Measurements from ENCODE around the gene RTN4RL1. TPM values are rescaled to one million over a fixed set of nuclear protein-coding genes. Genes with fewer than 3 reads are reported as not detected.

The RTN4RL1 gene
- total RNA-seq, 1 donor from 2014 or later = 25.0 TPM

DNA sequence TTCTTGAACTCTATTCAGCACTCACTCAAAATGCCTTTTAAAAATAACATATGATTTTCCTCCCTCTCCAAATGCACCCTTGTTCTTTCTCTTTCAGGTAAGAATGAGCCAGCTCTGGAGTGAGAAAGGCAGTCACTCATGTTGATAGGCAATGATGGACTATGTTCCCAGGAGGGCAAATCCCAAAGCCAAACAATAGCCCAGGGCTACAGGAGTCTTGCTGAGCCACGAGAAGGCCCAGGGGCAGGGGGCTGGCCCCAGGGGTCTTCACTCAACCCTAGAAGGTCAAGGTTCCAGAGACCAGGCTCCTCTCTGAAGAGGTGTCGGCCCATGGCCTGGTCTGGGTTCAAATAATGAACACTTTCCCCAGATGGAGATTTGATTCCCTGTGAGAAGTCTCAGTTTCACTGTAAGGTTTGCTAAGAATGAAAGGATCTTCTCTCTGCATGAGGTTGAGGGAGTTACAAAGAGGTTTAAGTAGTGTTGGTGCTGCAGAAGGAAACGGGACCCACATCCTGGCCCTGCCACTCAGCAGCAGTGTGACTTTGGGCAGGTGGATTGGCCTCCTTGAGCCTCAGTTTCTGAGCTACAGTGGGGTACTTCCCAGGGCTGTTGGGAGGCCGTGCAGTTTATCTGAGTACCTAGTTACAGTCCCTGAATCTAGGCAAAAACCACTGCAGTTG is 49.0 kb downstream of the RTN4RL1 start:
- no peak for DNase-seq

DNA sequence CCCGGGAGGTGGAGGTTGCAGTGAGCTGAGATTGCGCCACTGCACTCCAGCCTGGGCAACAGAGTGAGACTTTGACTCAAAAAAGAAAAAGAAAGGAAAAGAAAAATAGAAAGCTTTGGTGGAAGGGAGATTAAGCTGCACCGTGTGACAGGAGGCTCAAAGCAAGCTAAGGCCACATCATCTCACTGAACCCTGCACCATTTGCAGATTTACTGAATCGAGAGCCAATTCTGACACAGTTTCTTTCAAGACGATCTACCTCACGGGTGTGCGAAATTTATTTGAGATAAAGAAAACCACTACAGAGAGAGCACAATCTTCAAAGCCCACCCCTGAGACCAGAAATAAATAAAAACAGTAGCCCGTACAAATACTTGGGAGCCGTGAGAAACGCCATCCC is 49.6 kb downstream of the RTN4RL1 start:
- no peak for DNase-seq

DNA sequence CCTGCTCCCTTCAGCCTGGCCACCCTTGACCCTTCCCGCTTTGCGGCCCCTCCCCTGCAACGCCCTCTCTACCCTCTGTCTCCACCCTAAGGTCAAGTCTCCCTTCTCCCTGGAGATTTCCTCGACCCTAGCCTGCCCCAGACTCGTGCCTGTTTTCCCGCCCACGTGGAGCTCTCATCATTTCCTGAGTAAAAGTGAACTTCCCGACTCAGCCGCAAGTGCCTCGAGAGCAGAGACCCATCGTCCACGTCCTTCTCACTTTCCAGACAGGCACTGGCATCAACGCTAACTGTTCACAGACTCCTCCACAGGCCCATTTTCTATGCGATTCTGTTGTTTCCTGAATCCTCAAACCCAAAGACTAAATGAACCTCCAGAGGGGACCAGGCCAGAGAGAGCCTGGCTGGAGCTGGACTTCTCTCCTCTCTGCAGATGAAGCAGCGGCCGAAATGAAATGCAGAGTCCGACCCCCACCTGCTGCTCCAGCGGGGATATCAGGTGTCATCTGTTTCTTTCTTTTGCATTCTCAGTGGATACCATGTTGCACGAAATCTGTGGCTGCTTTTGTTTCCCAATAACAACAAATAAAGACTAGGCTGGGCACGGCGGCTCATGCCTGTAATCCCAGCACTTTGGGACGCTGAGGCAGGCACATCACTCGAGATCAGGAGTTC is 52.5 kb downstream of the RTN4RL1 start:
- no peak for DNase-seq

DNA sequence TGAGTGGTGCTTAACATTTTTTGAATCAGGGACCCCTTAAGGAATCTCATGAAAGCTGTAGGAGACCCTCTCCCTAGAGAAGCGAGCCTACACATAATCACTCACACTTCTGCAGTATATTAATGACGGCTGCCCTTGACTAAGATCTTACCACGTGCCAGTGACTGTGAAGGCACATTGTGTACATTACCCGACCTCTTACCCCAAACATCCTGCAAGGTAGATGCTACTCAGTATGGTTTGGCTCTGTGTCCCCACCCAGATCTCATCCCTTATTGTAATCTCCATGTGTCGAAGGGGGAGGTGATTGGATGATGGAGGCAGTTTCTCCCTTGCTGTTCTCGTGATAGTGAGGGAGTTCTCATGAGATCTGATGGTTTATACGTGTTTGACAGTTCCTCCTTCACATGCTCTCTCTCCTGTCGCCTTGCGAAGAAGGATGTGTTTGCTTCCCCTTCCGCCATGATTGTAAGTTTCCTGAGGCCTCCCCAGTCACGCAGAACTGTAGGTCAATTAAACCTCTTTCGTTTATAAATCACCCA is 54.2 kb downstream of the RTN4RL1 start:
- DNase-seq = no peak

DNA sequence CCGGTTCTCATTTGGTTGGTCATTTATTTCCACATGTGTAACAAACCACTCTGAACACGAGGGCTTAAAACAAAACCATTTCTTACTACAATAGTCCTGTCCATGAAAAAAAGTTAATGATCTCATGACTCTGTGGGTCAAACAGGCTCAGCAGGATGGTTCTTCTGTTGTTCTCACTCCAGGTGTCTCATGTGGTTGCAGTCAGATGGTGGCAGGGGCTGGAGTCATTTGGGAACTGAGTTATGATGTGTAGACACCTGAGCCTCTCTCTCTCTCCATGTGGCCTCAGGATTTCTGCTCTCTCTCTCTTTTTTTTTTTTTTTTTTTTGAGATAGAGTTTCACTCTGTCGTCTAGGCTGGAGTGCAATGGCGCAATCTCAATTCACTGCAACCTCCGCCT is 55.4 kb downstream of the RTN4RL1 start:
- DNase-seq = no peak

DNA sequence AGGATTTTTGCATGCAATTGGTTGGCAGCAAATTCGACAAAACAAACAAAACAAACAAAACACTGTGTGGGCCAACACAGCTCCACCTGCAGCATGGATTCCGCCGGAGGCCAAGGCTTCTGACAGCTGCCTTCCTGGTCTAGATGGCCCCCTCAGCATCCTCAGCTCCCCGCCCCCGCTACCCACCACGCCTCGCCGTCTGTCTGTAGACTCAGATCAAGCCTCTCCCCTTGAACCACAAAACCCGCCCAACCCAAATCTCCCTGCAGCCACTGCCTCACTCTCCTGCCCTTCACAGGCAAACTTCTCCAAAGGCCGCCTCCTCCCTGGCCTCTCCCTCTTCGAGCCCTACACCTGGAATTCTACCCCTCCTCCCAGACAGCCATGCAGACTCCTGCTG is 57.9 kb downstream of the RTN4RL1 start:
- no peak for DNase-seq

DNA sequence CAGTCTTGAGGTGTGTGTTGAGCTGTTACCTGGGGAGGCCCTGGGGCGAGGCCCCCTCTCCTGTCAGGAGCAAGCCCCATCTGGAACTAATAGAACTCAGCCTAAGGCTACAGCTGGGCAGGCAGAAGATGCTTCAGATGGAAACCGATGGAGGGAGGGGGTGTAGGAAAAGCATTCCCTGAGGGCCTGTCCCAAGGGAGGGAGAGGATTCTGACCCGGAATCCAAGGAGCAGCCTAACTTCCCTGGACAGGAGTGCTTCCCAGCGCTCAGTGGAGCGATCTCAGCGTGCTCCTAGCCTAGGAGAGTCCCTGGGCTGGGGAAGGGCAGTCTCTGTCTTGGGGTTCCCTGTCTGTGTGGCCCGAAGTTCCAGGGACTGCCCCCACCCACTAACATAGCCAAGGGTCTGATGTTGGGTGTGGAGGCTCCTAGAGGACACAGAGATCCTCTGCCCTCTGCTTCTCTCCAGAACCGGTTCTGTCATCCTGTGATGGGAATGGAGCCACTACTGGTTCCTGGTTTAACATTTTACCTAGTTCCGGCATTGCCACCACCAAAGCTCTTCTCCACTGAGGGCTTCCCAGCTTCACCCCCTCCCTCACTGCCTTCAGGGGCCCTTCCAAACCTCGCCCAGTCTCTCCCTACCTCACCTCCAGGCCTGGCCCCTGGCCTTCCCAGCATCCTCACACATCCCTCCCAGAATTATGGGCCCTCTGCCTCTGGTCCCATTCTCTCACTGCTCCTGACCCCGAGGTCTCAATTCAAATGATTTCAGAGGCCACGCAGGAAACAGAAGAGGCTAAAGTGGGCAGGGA is 58.7 kb downstream of the RTN4RL1 start:
- no peak for DNase-seq

DNA sequence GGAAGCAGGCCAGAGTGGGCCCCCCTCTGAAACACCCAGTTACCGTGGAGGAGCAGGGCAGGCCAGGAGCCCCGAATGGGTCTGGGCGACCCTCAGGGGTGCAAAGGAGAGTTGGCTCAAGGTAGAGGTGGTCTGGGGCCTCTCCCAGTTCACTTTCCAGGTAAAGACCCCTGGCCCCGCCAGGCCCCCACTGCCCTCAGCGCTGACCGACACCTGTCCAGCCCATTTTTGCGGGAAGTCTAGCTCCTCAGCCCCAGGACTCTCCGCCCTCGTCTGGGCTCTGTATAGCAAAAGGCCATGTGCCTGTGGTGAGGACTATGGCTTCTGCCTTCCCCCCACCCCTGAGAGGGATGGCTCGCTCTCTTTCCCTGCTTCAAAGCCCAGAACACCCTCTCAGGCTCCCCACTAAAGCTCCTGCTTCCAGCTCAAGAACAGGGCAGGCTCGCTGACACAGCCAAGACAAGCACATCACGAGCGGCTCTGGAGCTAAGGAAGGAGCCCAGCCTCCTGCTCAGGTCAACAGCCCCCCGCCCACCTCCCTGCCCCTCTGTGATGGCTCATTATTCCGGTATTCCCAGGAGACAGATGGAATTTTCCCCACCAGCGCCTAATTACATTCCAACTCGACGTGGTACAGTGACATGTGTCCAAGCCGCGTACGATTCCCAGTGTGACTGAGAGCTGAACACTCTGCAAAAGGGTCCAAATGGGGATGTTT is 59.4 kb downstream of the RTN4RL1 start:
- DNase-seq = no peak

DNA sequence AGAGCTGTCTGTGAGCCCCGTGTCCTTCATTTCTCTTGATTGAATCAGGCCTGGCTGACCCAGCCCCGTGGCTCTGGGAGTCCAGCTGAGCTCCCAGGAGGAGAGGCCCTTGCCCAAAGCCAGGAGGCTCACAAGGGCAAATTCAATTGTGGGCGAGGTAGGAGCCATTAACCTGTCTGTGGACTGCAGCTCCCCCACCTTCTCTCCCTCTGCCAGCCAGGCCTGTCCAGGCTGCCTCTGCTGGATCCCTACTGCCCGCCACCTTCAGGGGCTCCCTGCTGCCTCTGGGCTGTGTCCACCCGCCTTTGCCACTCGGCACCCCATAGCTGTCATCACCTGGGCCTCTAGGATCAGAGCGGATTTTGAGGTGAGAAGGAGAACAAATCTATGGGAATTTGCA is 61.9 kb downstream of the RTN4RL1 start:
- no peak for DNase-seq

DNA sequence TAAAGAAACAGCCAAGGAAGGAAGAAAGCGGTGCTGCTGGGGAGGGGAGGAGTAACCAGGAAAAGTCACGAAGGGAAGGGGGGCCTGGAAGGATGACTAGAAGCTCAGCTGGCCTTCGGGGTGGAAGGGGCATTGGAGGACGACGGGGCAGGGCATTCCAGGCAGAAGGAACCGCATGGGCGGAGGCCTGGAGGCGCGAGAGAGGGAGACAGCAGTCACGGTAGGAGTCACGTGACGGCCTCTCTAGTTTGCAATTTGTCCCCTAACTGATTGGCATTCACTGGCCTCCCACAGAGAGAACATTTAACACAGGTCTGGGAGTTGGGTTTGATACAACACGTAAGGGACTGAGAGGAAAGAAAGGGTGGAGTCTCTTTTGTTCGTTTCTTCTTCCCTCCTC is 63.9 kb downstream of the RTN4RL1 start:
- no peak for DNase-seq

DNA sequence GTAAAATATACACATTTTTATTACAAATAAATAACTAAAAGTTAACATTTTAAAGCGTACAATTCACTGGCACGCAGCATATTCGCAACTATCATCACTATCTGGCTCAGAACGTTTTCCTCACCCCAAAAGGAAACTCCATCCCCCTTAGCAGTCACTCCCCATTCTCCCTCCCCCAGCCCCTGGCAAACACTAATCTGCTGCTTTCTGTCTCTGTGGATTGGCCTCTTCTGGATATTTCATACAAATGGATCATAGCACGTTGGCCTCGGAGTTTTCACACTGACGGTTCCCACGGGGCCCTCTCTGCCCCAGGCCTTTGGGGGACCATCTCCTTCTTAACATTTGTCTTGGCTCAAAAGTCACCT is 64.6 kb downstream of the RTN4RL1 start:
- no peak for DNase-seq

DNA sequence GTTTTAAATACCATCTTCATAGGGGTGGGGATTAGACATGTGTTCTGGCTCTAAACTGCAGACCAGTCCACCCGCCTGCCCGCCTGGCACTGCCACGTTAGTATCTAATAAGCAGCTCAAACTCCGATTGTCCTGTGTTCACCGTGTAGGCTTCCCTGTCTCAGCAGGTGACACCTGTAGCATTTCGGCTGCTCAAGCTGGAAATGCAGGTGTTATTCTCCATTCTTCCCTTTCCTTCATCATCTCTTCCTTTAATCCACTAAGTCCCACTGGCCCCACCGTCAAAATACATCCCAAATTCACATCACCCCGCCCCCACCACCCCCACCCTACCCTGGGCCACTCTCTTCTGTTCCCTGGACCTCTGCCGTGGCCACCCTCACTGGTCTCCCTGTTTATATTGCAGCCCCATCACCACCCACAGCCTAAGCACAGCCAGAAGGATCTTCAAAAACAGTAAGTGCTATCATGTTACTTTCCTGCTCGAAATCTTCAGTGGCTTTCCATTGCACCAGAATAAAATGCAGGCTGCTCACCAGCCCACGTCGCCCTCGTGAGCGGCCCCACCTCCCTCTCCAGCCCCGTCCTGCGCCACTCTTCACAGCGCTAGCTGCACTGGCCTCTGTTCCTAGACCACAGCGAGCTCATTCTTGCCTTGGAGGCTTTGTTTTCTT is 65.1 kb downstream of the RTN4RL1 start:
- DNase-seq = peak; percentile 45

DNA sequence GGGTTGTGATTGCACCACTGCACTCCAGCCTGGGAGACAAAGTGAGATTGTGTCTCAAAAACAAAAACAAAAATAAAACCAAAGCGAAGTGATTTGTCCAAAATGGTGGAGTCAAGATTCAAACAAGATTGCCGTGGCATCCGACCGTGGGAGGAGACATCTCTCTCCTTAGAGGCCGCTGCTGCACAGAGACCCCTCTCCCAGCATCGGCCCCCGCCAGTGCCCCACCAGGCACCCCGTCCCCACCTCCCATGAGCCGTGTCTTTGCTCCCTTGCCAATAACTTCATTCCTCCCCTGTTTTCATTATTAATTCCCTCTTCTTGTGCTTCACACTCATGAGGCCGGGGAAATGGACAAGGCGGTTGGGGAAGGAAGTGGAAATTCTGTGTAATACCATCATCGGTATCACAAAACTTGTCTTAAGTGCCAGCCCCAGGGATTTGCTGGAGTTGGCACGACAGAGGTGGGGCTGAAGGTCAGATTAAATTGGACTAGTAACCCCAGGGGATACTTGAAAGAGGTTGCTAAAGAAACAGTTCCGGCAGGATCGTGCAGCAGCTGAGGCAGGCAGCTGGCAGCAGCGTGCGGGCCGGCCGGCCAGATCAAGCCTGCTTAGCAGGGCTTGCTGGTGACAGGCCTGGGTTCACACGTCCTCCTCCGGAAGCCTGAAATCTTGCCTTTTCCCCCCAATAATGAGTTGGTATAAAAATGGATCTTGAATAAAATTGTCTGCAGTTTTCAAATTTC is 66.8 kb downstream of the RTN4RL1 start:
- no peak for DNase-seq

DNA sequence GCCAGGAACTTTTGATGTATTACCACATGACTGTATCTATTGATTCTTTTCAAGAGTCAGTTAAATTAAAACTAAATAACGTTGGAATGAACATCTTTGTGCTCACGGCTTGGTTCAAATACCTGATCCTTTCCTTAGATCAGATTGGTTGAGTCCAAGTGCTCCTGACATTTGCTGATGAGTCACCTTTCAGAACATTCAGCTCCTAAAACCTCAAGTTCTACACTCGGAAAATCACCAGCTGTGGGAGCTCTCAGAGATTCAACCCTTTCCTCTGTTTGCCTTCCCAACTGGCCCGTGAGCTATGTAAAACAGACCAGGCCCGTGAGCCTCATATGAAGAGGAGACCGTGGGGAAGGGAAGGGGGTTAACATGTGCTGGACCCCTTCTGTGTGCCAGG is 68.1 kb downstream of the RTN4RL1 start:
- no peak for DNase-seq

DNA sequence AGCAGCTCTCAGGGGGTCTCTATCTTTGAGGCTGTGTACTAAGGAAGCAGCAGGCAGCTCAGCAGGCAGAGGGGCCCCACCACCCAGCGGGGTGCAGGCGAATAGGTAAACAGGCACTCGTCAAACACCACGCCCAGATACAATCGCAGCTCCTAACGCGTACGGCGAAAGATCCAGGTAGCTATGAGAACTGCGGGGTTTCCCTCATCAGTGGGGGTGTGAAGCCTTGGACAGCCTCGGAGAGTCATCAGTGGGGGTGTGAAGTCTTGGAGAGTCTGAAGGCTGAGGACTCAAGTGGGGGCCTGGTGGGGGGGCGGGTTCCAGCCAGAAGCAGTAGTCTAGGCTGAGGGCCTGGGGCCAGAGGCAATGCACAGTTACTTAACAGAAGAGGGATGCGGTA is 69.0 kb downstream of the RTN4RL1 start:
- DNase-seq = no peak

DNA sequence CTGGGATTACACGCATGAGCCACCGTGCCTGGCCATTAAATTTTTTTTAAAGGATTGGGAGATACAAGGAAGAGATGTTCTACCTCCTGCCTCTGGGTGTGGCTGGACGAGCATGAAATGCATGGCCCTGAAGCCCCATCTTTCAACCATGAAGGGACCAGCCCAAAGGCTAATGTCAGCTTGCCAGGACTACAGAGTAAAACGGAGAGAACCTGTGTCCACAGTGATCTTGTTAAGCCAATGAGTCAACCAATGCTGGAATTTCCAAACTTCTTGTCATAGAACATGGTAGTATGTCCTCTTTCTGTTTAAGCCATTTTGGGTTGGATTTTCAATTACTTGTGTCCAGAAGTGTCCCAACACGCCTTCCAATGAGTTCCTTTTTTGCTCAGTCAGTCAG is 71.3 kb downstream of the RTN4RL1 start:
- DNase-seq = no peak

DNA sequence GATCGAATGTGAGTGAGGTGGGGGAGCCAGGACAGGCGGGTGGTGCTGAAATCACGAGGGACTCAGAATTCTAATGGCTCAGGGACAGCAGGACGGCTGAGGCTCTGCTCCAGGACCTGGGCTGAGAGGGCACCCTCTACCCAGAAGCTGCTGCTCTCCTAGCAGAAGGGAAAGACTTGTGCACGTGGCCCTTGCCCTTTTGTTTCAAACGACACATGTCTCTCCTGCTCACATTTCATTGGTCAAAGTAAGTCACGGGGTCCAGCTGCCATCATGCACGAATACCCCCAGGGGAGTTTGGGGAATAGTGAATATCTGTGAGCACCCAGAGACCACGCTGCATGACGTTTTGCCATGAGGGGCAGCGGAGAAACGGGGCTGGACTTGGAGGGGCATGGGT is 73.2 kb downstream of the RTN4RL1 start:
- no peak for DNase-seq

DNA sequence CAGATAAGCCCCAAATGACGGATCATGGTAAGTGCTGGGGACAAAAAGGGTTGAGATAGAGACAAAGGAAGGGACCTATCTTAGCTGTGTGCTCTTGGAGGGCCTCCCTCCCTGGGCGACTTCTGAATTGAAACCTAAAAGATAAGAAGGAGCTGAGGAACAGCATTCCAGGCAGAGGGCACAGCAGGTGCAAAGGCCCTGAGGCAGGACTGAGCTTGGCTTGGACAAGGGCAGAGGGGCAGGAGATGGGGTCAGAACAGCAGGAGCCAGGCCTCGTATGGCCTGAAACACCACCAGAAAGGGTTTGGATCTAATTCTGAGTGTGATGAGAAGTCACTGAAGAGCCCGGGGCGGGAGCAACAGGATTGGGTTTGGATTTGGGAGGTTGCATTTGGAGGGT is 75.4 kb downstream of the RTN4RL1 start:
- no peak for DNase-seq

DNA sequence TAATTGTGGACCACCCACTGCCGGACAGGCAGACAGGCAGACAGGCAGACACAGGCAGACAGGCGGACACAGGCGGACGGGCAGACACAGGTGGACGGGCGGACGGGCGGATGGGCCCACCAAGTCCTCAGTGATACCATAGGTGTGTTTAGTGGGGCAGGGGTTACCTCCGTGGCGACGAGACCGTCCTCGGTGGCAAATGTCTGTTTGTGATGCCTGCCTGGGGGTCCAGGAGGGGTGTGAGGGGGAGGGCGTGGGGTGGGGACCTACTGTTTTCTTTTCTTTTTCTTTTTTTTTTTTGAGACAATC is 76.7 kb downstream of the RTN4RL1 start:
- DNase-seq = no peak

DNA sequence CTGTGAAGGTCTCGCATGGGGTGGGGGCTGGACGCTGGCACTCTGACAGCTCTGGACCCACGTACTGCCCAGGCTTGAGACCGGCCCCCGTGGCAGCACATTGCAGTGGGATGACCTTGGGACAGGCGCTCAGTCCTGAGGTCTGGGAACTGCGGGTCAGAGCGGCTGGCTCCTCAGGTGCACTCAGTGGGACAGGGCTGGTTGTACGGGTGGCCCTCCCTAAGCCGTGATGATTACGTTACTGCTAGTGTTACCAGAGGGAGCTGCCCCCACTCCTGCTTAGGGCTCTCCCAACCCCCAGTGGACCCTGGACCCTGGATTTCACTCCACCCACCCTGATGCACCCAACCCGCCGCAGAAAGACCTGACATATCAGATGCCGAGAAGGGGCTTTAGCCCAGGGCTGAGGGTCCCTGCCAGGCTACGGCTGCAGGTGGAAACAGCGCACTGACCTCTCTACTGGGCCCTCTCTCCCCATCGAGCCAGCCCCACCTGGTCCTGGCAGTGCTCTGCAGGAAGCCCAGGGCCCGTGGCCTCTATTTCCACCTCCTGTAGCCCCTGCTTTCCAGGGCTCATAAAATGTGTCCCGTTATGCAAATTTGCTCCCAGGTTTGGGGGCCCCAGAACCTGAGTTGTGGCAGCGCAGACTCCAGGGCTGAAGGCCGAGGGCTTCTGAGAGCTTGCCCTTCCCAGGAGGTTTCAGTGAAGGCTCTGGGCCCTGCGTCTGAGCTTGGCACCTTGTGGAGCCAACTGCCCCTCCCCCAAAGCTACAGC is 77.2 kb downstream of the RTN4RL1 start:
- no peak for DNase-seq
